Jurkat, Clone E6-1 (cell line): Measurements from ENCODE around the gene GJD2.

ENCODE experiments used
- DNase-seq: peaks from one replicate; pipeline ENCODE4 v3.0.0-alpha.2; 2011; ENCODE audit warnings: low read depth, low spot score
- H3K4me3 ChIP-seq: 2 replicates; pipeline ENCODE4 v1.5.1; 2011; ENCODE audit warnings: mild to moderate bottlenecking, low read length, control low read depth, moderate library complexity

Gene GJD2

DNA sequence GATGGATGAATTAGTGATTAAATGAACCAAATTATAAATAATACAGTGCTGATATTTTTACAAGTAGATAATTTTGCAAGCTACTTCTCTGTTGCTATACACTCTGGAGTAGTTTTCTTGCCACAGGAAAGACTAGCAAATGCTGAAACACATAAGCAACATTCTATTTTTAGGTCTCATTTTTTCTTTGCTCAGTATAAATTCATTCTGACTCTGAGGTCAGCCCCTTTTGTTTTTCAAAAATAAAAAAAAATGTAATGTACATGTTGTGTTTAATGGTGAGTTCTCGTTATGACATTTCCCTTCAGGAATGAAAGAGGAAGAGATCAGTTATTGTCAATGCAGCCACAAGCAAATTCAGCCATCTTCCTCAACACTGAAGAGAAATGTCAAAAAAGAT, 24.9 kb downstream of the GJD2 start:
- DNase-seq, result no peak
- no peak overlapping the region for H3K4me3 ChIP-seq

DNA sequence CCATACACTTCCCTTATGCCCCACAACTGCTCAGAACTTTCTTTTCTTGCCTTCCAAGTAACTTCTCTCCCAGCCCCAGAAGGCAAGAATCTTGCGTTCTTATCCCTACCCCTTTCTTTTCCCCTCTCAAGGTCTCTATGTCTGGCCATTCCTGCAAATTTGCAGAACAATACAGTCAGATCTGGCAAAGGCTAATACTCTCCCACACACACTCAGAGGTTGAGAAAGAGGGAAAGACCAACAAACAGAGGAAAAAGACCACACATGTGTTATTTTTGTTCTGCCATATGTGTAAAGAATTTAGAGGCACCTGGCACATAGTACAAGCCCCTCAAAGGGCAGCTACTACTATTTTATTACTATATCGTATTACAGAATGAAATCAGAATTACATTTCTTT, 25.7 kb downstream of the GJD2 start:
- DNase-seq, result no peak
- H3K4me3 ChIP-seq, result no peak overlapping the region

DNA sequence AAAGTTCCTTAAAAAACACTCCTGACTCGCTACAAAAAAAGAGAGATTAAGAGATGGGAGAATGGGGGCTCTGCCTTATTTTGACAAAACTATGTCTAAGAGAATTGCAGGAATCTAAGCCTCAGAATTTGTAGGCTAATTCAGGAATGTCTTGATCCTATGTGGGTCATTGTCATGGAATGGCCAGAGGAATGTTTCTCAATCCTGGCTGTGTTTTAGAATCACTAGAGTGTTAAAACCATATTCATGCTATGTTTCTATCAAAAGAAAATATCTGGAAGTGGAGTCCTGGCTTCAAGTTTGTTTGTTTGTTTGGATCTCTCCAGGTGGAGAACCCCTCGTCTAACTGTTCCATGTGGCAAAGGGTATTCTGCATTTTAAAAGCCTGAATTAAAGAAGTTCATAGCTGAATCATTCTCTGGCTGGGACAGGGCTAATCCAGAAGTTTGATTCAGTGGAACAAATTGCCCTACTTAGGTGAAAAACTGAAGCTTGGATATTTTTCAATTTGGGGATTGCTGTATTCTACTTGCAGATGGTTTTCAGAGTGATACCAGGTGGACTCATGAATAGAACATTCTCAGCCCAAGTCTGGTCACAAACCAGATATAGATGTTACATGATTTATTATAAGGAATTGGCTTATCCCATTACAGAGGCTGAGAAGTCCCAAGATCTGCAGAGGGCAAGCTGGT, 28.2 kb downstream of the GJD2 start:
- no peak for DNase-seq
- H3K4me3 ChIP-seq, result no peak overlapping the region

DNA sequence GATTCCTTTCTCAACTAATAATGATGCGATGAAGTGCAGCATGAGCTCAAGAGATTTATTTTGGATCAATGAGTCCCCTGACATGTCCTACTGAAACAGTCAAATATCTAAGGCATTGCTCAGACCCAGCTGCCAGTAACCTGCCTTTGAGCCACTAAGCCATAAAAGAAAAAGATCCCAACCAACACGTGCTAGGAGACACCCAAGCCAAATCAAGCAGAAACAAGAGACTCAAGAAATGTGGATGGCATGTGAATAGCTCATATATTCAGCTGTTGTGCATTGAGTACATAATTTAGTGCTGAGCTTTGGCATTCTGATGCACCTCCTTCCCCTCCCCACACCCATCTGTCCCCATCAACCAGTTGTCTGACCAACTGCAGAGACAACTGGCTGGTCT, 29.2 kb downstream of the GJD2 start:
- no peak for DNase-seq
- no peak overlapping the region for H3K4me3 ChIP-seq

DNA sequence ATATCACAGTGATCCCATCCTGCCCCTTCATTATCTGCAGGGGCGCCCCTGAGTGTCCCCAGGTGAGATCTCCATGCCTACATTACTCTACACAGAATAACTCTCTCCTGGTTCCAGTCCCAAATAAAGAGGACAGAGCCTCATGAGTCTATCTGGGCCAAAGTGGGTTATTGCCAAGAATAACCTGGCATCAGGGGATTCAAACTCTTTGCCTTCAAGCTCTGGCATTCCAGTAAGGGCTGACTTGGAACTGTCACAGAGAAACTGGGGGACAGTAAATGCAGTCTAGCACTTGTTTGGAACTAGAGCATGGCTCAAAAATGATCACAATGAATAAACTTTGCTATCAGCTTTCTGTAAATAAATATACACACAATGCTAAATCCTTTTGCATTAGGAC, 30.3 kb downstream of the GJD2 start:
- no peak for DNase-seq
- H3K4me3 ChIP-seq, result no peak overlapping the region

DNA sequence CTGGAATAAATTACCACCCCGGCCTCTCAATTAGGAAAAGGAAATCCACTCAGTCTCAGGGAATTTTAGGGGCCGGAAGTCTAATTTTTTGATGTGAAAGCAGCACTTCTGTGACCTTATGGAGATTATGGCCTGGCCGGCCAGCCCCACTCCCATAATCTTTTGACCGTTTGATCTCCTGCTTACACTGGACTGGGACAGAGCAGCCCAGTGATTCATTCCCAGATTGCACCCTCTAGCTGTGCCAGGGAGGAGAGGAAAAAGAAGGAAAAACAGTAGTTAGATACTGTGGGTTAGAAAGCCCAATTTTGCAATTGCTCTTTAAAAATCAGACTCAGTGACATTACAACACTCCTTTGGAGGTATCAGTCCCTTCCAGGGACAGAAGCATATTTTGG, 32.4 kb downstream of the GJD2 start:
- no peak for DNase-seq
- no peak overlapping the region for H3K4me3 ChIP-seq

DNA sequence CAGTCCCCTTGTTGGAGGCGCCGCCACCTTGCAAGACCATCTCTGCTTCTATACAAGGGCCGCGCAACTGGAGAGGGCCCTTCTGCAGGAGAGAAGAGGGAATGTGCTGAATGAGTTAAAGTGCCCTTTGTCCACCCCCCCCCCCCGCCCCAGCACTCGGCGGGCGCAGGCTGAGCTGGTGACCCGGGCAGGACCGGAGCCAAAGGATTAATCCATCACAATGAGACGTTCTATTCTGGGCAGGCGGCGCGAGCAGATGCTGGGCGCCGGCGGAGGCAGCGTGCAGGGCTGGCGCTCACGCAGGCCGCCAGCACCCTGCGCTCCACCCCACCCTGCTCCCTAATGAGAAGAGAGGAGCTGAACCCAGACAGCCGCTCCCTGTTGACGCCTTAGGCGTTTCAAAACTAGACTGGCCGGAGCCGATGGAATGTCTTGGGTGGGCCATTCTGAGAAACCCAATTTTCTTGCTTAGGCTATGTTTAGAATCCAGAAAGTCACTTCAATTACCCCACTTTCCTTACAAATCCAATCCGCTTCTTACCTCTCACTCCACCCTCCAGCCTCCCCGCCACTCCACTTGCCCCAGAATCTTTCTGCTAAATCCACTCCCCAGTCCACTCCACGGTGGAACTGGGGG, 32.9 kb downstream of the GJD2 start:
- no peak overlapping the region for H3K4me3 ChIP-seq
- DNase-seq, result no peak

DNA sequence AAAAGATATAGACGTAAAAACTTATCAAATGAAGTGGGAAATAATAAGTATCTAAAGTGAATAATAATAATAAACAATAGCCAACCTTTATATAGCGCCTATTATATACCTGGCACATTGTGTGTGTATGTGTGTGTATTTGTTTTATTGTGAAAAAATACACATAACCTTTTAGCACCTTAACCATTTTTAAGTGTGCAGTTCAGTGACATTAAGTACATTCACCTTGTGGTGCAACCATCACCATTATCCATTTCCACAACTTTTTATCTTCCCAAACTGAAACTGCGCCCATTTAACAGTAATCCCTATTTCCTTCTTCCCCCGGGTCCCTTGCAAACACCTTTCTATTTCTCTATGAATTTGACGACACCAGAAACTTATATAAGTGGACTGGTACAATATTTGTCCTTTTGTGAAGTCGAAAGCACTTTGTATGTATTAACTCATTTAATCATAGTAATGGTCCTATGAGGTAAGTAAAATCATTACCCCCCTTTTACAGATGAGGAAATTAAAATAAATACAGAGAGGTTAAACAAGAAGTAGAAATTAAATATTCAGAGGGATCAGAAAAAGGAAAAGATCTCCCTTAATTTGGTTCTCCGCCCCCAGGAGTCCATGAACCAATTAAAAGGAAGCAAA, 33.5 kb downstream of the GJD2 start:
- no peak for DNase-seq
- no peak overlapping the region for H3K4me3 ChIP-seq

DNA sequence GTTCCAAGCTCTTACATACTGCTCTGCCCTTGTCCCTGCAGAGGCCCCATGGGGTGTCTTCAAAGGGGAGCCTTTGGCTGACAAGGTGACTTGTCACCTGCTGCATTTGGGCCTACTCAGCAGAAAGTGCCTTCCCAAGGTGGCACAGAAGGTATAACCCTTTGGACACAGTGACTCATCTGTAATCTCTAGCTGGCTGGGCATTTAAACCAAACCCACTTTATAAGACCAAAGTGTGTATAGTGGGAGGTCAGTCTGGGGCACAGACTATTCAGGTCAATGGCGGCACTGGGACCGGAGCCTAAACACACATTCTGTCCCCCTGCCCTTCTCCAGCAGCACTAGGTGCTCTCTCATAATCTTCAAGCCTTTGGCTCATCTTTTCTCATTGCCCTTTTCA, 35.1 kb downstream of the GJD2 start:
- H3K4me3 ChIP-seq, result no peak overlapping the region
- no peak for DNase-seq

DNA sequence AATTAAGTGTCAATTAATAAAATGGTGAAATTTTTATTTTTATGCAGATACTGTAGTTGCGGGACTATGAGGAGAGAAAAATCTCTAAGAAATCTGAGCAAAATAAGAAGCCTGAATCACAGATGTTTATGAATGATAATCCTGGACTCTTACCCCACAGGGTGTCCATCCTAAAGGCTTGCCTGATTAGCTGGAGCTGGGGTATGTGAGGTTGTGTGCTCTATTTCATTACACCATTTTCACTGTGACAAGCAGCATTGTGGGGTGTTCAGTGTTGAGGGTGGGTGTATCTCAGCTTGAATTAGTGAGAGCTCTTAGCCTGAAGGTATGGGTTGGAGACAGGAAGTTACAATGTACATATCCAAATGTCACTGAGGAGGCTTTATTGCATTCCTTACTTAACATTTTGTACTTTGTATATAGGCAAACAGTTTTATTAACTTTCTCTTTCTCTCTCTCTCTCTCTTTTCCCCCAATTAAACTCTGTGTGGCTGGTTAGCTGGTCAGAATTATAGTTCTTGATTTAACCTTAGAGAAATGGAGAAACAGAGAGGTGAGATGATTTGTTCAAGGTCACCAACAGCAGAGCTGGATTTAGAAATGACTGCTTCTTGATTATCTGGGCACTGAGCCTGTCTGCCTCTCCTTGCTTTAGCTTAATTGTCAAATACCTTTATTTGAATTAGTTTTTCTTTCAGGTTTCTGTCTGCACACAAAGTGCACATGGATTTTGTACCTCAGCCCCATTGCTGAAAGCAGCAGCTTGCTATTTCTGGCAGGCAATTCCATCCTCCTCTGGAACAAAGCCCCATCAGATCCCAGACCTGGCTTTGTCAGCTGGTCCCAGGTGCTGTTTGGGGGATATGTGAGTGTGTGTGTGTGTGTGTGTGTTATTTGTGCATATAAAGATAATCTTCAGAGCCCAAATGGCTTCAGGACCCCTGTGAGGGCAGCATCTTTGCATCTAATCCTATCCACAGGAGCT, 35.8 kb downstream of the GJD2 start:
- no peak overlapping the region for H3K4me3 ChIP-seq
- no peak for DNase-seq

DNA sequence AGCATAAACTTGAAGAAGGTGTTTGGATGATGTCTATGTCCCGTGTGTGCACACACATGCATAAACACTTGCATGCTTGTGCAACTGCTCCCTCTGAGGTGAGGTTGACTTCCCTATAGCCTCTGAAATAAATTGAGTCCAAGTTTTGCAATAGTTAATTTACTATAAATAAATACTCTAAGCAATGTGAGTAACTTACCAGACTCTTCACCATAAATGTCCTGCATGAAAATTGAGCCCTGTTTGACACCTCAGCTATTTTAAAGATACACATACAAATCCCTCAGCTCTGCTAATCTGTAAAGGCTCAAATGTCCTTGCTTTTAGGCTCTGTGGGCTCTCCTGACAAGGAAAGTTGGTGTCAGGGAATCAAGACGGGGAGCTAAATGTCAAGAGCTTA, 37.1 kb downstream of the GJD2 start:
- H3K4me3 ChIP-seq, result no peak overlapping the region
- DNase-seq, result no peak

DNA sequence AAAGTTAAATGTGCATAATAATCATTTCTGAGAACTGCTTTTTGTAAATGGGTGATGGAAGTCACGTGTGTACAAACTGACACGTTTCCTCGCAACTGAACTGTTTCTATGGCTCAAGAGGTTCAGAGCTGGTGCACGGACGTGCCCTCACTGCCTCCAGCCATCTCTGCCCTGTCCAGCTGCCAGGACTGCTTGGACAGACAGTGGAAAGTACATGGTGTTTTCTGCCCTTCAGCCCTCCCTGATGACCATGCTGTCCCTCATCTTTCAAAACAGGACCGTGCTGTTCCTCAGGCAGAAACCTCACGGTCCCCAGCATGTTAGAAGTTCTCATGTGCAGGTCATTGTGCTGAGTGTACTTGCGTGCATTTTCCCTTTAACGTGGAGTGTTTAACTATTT, 38.7 kb downstream of the GJD2 start:
- no peak for DNase-seq
- no peak overlapping the region for H3K4me3 ChIP-seq

DNA sequence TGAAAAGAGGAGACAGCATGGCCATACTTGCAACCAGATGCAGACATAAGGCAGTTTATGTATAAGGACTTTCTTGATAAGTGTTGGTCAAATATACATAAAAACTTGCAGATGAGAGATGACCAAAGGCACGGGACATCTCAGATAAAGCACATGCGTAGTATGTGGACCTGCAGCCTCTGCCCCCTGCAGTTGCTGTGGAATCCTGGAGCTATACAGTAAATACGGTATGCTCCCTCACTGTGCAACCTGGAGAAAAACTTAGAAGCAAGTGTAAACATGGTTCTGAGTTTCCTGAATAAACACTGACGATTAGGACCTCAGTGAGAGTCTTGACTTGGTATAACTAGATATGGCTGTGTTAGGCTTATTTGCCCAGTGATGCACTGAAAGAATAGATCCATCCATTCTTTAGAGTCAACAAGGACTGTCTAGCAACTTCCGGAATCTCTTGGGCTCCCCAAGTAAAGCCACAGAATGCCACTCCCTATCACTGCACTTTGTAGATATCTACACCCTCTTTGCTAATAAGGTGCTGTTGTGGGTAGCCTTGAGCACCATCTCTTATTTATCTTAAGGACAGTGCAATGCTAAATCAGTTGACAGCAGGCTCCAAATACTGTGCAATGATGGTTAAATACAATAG, 40.2 kb downstream of the GJD2 start:
- no peak overlapping the region for H3K4me3 ChIP-seq
- no peak for DNase-seq

DNA sequence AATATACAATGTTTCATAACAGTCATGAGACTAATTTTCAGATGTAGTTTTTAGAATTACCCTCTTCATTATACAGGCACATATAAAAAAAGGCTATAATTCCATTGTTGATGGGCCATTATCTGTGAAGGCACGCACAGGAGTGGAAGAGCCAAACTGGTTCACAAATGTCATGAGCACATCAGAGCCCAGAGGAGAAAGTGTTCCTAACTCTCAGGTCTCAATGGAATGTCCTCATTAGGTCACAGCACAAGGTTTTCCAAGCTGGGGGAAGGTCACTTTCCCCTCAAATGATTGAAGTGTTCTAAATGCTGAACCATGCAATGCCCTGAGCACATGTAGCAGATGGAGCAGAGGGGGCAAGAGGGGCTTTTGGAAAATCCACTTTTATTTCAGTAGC, 41.2 kb downstream of the GJD2 start:
- no peak for DNase-seq
- H3K4me3 ChIP-seq, result no peak overlapping the region

DNA sequence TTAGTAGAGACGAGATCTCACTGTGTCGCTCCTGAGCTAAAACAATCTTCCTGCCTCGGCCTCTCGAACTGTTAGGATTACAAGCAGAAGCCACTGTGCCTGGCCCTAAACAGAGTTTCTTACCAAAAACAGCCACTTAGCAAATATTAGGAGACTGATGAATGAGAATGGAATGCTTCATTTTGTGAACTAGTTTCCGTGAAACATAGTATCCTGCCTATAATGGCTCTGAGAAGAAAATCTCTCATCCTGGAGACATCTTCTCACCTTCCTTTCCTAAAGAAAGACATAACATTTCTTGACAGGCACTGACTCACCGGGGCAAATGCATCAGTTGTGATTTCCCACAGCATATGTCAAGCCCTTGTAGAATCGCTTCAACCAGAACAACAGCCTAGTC, 44.9 kb downstream of the GJD2 start:
- H3K4me3 ChIP-seq, result no peak overlapping the region
- no peak for DNase-seq

DNA sequence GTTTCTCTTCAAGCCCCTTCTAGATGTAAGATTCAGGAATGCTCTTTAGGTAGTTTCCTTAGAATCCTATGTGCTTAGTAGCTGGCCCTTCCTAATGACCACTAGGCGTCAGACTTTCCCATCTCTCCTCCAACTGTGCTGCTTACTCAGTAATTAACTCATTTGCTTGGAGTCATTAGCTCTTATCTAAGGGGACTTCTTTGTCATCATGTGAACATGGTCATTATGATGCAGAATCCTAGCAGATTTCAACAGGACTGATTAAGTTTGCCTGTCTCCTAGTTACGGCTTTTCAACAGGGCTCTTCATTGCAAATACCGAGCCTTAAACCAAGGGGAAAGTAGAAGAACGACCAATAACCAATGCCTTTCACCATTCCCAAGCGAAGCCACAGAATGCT, 46.4 kb downstream of the GJD2 start:
- H3K4me3 ChIP-seq, result no peak overlapping the region
- DNase-seq, result peak; percentile 27

DNA sequence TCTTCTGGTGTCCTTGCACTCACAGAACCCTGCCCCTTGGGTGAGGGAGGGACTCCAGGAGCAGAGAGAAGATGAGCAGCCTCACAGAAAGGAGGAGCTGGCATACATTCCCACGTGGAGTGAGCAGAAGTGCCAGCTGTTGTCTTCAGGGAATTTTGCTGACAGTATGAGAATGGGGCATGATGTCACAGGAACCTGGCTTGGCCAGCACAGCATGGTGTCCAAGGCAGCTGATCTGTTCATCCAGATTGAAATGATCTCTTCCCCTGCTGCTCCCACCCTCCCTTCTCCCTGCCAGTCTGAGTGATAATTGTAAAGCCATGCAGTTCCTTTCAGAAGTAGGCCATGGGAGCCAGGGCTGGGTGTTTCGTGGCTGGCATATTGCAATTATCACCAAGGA, 53.3 kb downstream of the GJD2 start:
- no peak for DNase-seq
- no peak overlapping the region for H3K4me3 ChIP-seq
